Superior temporal gyrus (tissue), 1 donor: ENCODE measurements around the gene ZNF236.
"Not testable (repeated sequence)": the region's sequence is repeated elsewhere in the genome, so short reads cannot be mapped to it uniquely, and the experiment has no call there.

Experiments
- DNase-seq: peaks from one replicate; pipeline ENCODE4 v3.0.0-alpha.2; 2016; ENCODE audit errors: extremely low spot score

ZNF236 gene

DNA sequence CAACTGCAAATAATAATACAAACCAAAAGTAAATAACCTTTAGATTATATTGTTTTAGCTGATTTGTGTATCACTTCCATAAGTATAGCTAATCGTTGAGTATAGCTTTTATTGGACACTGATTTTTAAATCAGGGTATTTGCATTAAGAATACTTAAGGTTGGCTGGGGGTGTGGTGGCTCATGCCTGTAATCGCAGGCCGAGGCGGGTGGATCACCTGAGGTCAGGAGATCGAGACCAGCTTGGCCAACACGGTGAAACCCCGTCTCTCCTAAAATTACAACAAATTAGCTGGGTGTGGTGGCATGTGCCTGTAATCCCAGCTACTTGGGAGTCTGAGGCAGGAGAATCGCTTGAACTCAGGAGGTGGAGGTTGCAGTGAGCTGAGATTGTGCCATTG lies 122.0 kb downstream of the ZNF236 start:
- DNase-seq = not testable (repeated sequence)

DNA sequence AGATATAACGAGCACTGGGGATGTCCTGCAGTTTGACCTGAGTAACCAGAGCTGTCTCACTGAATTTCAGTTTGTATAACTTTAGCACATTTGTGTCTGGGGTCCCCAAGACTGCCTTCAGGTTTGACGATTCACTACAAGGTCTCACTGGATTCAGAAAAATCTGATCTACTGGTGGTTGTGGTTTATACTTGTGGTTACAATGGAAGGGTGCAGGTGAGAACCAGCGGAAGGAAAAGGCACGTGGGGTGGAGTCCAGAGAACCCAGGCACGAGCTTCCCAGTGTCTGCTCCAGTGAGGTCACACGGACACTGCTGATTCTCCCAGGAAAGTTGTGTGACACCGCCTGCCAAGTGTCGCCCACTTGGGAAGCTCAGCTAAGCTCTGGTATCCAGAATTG lies 126.0 kb downstream of the ZNF236 start:
- no peak for DNase-seq

GRCh38 chr18:76951456-76952247 lies 129.3 kb downstream of the ZNF236 start:
- DNase-seq = no peak

GRCh38 chr18:76952747-76953146 lies 130.4 kb downstream of the ZNF236 start:
- DNase-seq = no peak

DNA sequence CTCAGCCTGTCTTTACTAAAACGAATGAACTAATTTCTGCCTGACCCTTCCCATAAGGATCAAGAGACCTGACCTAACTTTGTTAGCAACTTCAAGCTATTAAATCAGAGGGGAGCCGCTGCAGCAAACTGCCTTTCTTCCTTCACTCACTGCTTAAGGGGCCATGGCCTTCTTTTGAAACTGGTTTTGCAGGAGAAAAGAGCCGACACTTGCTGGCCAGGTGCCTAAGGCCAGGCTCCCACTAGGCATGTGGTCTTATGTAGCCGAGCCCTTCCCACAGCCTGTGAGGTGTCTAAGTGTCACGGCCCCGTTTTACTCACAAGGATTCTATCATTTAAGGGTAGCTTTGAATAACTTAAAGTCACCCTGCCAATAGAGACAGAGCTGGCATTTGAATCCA lies 130.8 kb downstream of the ZNF236 start:
- no peak for DNase-seq

- DNase-seq = peak; percentile 56
Measured at GRCh38 chr18:76953583-76954233, 131.4 kb downstream of the ZNF236 start.

- DNase-seq = no peak
Measured at GRCh38 chr18:76955524-76956170, 133.3 kb downstream of the ZNF236 start.

- no peak for DNase-seq
Measured at GRCh38 chr18:76956648-76957047, 134.3 kb downstream of the ZNF236 start.

- DNase-seq = no peak
Measured at GRCh38 chr18:76957384-76958355, 135.3 kb downstream of the ZNF236 start.

DNA sequence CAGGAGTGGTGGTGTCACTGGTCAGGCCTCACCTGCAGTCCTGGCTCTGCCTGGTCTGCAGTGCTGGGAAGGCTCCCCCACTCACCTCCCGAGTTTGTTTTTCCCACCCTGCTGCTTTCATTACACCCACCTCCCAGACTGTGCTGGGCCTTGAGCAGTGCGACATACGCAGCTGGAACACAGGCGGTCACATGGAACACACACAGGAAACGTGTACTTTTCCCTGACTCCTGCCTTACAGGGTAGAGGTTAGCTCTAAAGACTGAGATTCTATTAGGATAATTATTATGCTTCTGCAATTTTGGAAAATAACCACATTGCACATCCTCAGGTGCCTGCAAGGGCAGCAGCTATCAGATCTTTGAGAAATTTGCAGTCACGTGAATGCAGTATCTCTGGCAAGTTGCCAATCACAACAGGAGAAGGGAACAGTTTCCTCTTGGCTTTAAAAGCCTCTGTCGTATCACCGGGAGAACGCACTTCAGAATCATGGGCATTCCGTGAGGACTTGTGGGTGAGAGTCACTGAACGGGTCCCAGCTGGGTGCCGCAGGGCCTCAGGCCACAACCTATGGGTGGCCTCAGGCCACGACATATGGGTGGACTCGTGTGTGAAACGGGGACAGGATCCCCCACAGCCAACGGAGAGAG lies 136.5 kb downstream of the ZNF236 start:
- DNase-seq = no peak

DNA sequence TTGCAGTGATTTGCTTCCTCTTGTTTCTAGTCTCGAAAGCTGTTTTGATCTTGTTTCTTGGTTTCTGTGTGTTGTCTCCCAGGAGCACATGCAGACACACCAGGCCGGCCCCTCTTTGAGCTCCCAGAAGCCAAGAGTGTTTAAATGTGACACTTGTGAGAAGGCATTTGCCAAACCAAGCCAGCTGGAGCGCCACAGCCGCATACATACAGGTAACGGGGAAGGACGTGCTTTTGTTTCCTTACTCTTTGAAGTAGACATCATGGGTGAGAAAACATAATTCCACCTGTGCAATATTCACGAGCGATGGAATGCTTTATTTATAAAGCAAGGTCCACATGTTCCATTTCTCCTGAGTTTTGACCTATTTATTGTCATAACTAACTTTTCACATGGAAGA lies 137.2 kb downstream of the ZNF236 start:
- no peak for DNase-seq

GRCh38 chr18:76960528-76961035 lies 138.2 kb downstream of the ZNF236 start:
- no peak for DNase-seq

GRCh38 chr18:76962851-76963250 lies 140.5 kb downstream of the ZNF236 start:
- DNase-seq = no peak

GRCh38 chr18:76963936-76964335 lies 141.6 kb downstream of the ZNF236 start:
- DNase-seq = no peak

- DNase-seq = not testable (repeated sequence)
Measured at GRCh38 chr18:76965555-76966151, 143.3 kb downstream of the ZNF236 start.

DNA sequence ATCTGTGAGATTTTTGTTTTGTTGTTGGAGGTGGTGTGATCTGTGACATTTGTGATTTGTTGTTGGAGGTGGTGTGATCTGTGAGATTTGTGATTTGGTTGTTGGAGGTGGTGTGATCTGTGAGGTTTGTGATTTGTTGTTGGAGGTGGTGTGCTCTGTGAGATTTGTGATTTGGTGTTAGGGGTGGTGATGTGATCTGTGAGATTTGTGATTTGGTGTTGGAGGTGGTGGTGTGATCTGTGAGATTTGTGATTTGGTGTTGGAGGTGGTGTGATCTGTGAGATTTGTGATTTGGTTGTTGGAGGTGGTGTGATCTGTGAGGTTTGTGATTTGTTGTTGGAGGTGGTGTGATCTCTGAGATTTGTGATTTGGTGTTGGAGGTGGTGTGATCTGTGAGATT lies 144.9 kb downstream of the ZNF236 start:
- not testable (repeated sequence) for DNase-seq

GRCh38 chr18:76967721-76968472 lies 145.5 kb downstream of the ZNF236 start:
- DNase-seq = no peak

DNA sequence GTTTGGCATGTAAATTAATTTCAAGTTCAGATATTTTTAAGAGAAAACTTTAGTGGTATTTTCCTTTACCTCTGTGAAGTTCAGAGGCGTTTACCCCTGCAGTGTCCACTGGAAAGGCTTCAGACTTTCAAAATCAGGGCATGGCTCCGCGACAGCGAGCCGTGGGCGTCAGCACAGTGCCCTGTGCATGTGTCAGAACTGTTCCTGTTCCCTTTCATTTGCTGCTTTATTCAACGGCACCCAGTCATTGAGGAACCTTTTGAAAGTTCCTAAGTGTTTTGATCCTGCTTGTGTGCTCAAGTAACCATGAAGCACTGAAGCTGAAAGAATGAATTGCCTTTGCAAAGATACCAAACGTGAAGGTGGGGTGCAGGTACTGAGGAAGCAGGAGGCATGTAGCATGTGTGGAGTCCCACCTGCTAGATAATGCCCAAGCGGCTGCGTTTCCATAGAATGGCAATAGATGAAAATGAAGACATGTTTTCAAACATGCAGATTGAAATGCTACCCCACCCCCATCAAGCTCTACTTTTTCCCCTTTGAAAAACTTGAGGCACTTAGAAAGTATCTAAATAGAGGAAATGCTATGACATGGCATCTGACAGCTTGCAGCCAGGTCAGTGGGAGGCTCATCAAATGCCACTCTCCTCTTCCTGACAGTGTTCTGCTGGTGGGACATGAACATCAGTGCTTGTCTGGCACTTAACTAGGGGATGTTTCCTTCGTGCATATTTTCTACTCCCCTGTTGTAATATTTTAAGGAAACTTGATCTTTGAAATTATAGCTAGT lies 148.6 kb downstream of the ZNF236 start:
- DNase-seq = peak; percentile 34

GRCh38 chr18:76972241-76972640 lies 149.9 kb downstream of the ZNF236 start:
- DNase-seq = no peak
